Measurements from ENCODE around the gene LPP. TPM values are rescaled to one million over a fixed set of nuclear protein-coding genes. Genes with fewer than 3 reads are reported as not detected.
A peak's percentile ranks its signal among the peaks of the same experiment; 100 is the strongest.

The LPP gene
- total and polyA plus RNA-seq, 8 donors = 23.1 to 220 (median 26.7) TPM

GRCh38 chr3:188389711-188390342, 235.9 kb downstream of the LPP start:
- H3K27me3 ChIP-seq = no peaks in the 10 kb centered on the region
- peaks cover 22 to 48% of the 10 kb centered on the region in 2 donors for H3K4me1 ChIP-seq
- ATAC-seq (peak; percentile 72), DNase-seq (peak in 2 of 4 donors; percentile 35 to 65)
- peak overlapping the region; percentile 45 to 64 for H3K27ac ChIP-seq
- intact Hi-C loops (cut with DNase I) = no loop called here
- TF ChIP-seq CTCF (IDR thresholded peaks at IDR 0.05) = no peak
- H3K36me3 ChIP-seq = no peaks in the 10 kb centered on the region
- no peak overlapping the region for H3K4me3 ChIP-seq
- no peaks in the 10 kb centered on the region for H3K9me3 ChIP-seq

GRCh38 chr3:188390343-188390718, 236.4 kb downstream of the LPP start:
- H3K4me3 ChIP-seq = no peak overlapping the region
- no peaks in the 10 kb centered on the region for H3K9me3 ChIP-seq
- DNase-seq (no peak), ATAC-seq (no peak)
- no peak for TF ChIP-seq CTCF (IDR thresholded peaks at IDR 0.05)
- intact Hi-C loops (cut with DNase I) = no loop called here
- H3K4me1 ChIP-seq = peaks cover 22 to 43% of the 10 kb centered on the region in 2 donors
- peak overlapping the region; percentile 45 to 64 for H3K27ac ChIP-seq
- H3K27me3 ChIP-seq = no peaks in the 10 kb centered on the region
- no peaks in the 10 kb centered on the region for H3K36me3 ChIP-seq

DNA sequence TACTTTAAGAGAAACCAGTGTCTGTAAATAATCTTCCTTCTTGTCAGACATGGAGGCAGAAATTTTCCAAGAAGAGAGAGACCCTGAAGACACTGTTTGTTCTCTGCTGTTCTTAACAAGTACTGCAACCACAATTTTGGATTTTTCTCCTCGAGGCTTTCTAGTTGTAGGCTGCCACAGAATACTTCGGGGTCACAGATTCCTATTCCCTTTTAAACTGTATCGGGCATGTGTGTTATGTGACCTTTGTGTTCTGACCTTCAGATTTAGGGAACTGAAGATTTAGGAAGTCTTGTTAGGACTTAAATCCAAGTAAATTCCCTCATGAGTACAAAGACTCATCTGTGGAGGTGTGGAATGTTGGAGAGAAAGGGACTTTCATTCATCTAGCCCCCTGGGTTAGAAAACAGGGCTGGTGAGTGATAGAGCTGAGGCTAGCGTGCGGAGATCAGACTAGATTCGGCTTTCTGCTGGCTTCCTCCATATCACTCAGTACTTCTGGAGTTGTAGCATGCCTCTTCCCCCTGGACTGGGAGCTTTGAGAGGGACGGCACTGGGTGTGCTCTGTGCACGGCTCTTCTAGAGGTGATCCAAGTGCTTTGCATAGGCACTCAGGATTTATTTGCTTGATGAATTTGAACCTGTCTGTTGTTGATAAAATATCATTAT, 237.0 kb downstream of the LPP start:
- Histone ChIP-seq H3K4me1 (peaks cover 22 to 37% of the 10 kb centered on the region in 2 donors), H3K27ac (peak overlapping the region; percentile 45 to 64), H3K36me3 (no peaks in the 10 kb centered on the region), H3K4me3 (no peak overlapping the region), H3K27me3 (no peaks in the 10 kb centered on the region), H3K9me3 (no peaks in the 10 kb centered on the region)
- ATAC-seq = peak; percentile 79
- no peak for DNase-seq
- intact Hi-C loops (cut with DNase I) = no loop called here
- no peak for TF ChIP-seq CTCF (IDR thresholded peaks at IDR 0.05)

GRCh38 chr3:188391592-188391991, 237.6 kb downstream of the LPP start:
- no peaks in the 10 kb centered on the region for H3K36me3 ChIP-seq
- H3K9me3 ChIP-seq = no peaks in the 10 kb centered on the region
- ATAC-seq (no peak), DNase-seq (no peak)
- H3K4me1 ChIP-seq = peaks cover 22 to 36% of the 10 kb centered on the region in 2 donors
- no peak overlapping the region for H3K4me3 ChIP-seq
- intact Hi-C loops (cut with DNase I) = no loop called here
- no peak for TF ChIP-seq CTCF (IDR thresholded peaks at IDR 0.05)
- H3K27ac ChIP-seq = no peak overlapping the region
- no peaks in the 10 kb centered on the region for H3K27me3 ChIP-seq

- DNase-seq (no peak), ATAC-seq (no peak)
- TF ChIP-seq CTCF (IDR thresholded peaks at IDR 0.05) = no peak
- intact Hi-C loops (cut with DNase I) = no loop called here
- Histone ChIP-seq H3K9me3 (no peaks in the 10 kb centered on the region), H3K27me3 (no peaks in the 10 kb centered on the region), H3K4me1 (peaks cover 22 to 38% of the 10 kb centered on the region in 2 donors), H3K27ac (no peak overlapping the region), H3K4me3 (no peak overlapping the region), H3K36me3 (no peaks in the 10 kb centered on the region)
Measured at GRCh38 chr3:188392076-188392475, 238.1 kb downstream of the LPP start.

Data from left lung (tissue), 10 donors.